HG03103 (cell line): ENCODE results near the gene TAS1R1.
"Not testable (repeated sequence)": the region's sequence is repeated elsewhere in the genome, so short reads cannot be mapped to it uniquely, and the experiment has no call there.

Source experiments
- ATAC-seq: cut with Tn5 transposase; IDR thresholded peaks from one replicate; pipeline ENCODE4 v1.9.1; 2021; ENCODE audit warnings: low read depth; ENCODE audit not compliant: unreplicated experiment

The TAS1R1 gene

GRCh38 chr1:6587261-6588005 is 32.3 kb downstream of the TAS1R1 start:
- ATAC-seq, result no peak

GRCh38 chr1:6588128-6588892 is 33.2 kb downstream of the TAS1R1 start:
- ATAC-seq, result no peak

- ATAC-seq, result no peak
Measured at GRCh38 chr1:6588893-6589520, 33.9 kb downstream of the TAS1R1 start.

- no peak for ATAC-seq
Measured at GRCh38 chr1:6590046-6590445, 34.9 kb downstream of the TAS1R1 start.

- no peak for ATAC-seq
Measured at GRCh38 chr1:6591222-6591621, 36.1 kb downstream of the TAS1R1 start.

GRCh38 chr1:6591644-6592043 is 36.5 kb downstream of the TAS1R1 start:
- no peak for ATAC-seq

- no peak for ATAC-seq
Measured at GRCh38 chr1:6592441-6592840, 37.3 kb downstream of the TAS1R1 start.

- no peak for ATAC-seq
Measured at GRCh38 chr1:6592865-6593593, 37.9 kb downstream of the TAS1R1 start.

- ATAC-seq, result no peak
Measured at GRCh38 chr1:6593810-6594209, 38.7 kb downstream of the TAS1R1 start.

GRCh38 chr1:6594977-6595740 is 40.1 kb downstream of the TAS1R1 start:
- ATAC-seq, result no peak

- ATAC-seq, result no peak
Measured at GRCh38 chr1:6596351-6596750, 41.2 kb downstream of the TAS1R1 start.

- ATAC-seq, result no peak
Measured at GRCh38 chr1:6596886-6597776, 42.0 kb downstream of the TAS1R1 start.

GRCh38 chr1:6597777-6598131 is 42.6 kb downstream of the TAS1R1 start:
- no peak for ATAC-seq

GRCh38 chr1:6599141-6599975 is 44.3 kb downstream of the TAS1R1 start:
- no peak for ATAC-seq

GRCh38 chr1:6599991-6600390 is 44.9 kb downstream of the TAS1R1 start:
- ATAC-seq, result not testable (repeated sequence)

GRCh38 chr1:6600410-6601048 is 45.4 kb downstream of the TAS1R1 start:
- ATAC-seq, result no peak

- ATAC-seq, result no peak
Measured at GRCh38 chr1:6601049-6601922, 46.2 kb downstream of the TAS1R1 start.
